Right cardiac atrium (tissue), 5 donors: ENCODE results near the gene ACER2. TPM values are rescaled to one million over a fixed set of nuclear protein-coding genes. Genes with fewer than 3 reads are reported as not detected.

Experiments used
- ATAC-seq, 2 donors: fragments of 200-7000 bp; cut with Tn5 transposase; one replicate each; pipeline versions ENCODE4 v1.8.0 to v1.9.1; 2020; ENCODE audit warnings: moderate library complexity in 2 of 2, mild to moderate bottlenecking in 1 of 2
- DNase-seq, 3 donors: peaks; one replicate each; pipeline ENCODE4 v3.0.0-alpha.2; 2020
- H3K27ac ChIP-seq: one replicate; pipeline ENCODE4 v1.5.1; 2013; ENCODE audit warnings: mild to moderate bottlenecking, low read length, control low read depth, moderate library complexity
- H3K27me3 ChIP-seq: one replicate; pipeline ENCODE4 v1.6.1; 2013; ENCODE audit not compliant: control insufficient read depth, insufficient read depth
- H3K4me1 ChIP-seq: one replicate; pipeline ENCODE4 v1.6.1; 2013; ENCODE audit warnings: low read length; ENCODE audit not compliant: control insufficient read depth, insufficient read depth
- H3K4me3 ChIP-seq: one replicate; pipeline ENCODE4 v1.5.1; 2013; ENCODE audit warnings: low read length, control low read depth
- H3K9me3 ChIP-seq: one replicate; pipeline ENCODE4 v1.6.1; 2013; ENCODE audit warnings: low read length; ENCODE audit not compliant: control insufficient read depth
- WGBS: extraction: QIAGEN DNeasy Blood & Tissue Kit; methylation state at CpG from one replicate; pipeline ENCODE4 v1.1.7; 2013; 5-methylcytosine and 5-hydroxymethylcytosine counted together
- intact Hi-C, 4 donors: fragments of 100-400 bp; cut with DNase I; formaldehyde crosslinking; loops; one replicate each; pipeline versions ENCODE4 v1.11.0 to v1.14.0; 2022 to 2023
- long read RNA-seq, 4 donors: library from polyadenylated mRNA; unstranded; transcript quantifications; one replicate each; pipeline ENCODE4 v2.0.0, GENCODE V29; 2020 to 2021
- polyA plus RNA-seq: library from polyadenylated mRNA; stranded (reverse); fragments of 200-250 nt; gene quantifications from one replicate; pipeline ENCODE4 v1.2.3, GENCODE V29; 2013
- total RNA-seq, 4 donors: library from RNA; stranded (reverse); fragmentation: NEBNext Ultra II Directional; extraction: Animal tissue kit (Norgen Biotek cat#: 25700); gene quantifications; one replicate each; pipeline ENCODE4 v1.2.1, GENCODE V29; 2021
- donor health status: healthy with polysubstance abuse.
- donor health status: DM: no; HTN: yes; CAD: no.
- donor health status: DM: no; HTN: no; CAD: no.
- donor health status: DM: no; HTN: yes; CAD: no; lungs with severe emphysema.
- donor health status: DM: yes; HTN: yes; CAD: no.

Gene ACER2
- total RNA-seq (1 to 10 TPM; 2.3 to 4.8 (median 4.1) TPM), polyA plus RNA-seq (2.9 TPM)
- long read RNA-seq, donor 1, partial matches to known transcripts = 0 of 2 reads
- long read RNA-seq, donor 1, other reads (novel, unspliced or antisense) = 2 of 2 reads
- long read RNA-seq, donor 2 = 0 reads
- long read RNA-seq, donor 3, partial matches to known transcripts = 0 of 3 reads
- long read RNA-seq, donor 3, other reads (novel, unspliced or antisense) = 1 of 3 reads
- long read RNA-seq, donor 4 = 0 reads

GRCh38 chr9:19408693-19409400 is at the start of gene ACER2:
ACER2 (plus strand) TSS chr9:19409009; CDS start chr9:19409085, 76 bp downstream.
- no peaks in the 10 kb centered on the region for H3K9me3 ChIP-seq
- H3K4me1 ChIP-seq = peaks cover 4% of the 10 kb centered on the region
- H3K4me3 ChIP-seq = peak within 1 kb of the TSS; percentile 50
- H3K27ac ChIP-seq = peak within 1 kb of the TSS; percentile 40
- intact Hi-C loops = no loop called here
- no peaks in the 10 kb centered on the region for H3K27me3 ChIP-seq
- DNase-seq (peak; percentile 97 to 99 (median 99)), ATAC-seq (peak; percentile 98 to 99)
- under 1% methylated on average over 61 of the region's 61 CpGs for WGBS

GRCh38 chr9:19369107-19369506 is 39.7 kb upstream of the ACER2 start:
- Histone ChIP-seq H3K4me1 (no peaks in the 10 kb centered on the region), H3K4me3 (no peak overlapping the region), H3K27me3 (no peaks in the 10 kb centered on the region), H3K9me3 (no peaks in the 10 kb centered on the region), H3K27ac (no peak overlapping the region)
- 90% methylated on average over 2 of the region's 2 CpGs for WGBS
- no peak for ATAC-seq
- DNase-seq = no peak
- intact Hi-C loops = loop anchor here in 1 of 4 donors (5.0 kb wide), 1 partner anchor 37 kb away; no protein-coding TSS in a partner anchor

- H3K4me3 ChIP-seq = no peak overlapping the region
- H3K27me3 ChIP-seq = no peaks in the 10 kb centered on the region
- H3K4me1 ChIP-seq = no peaks in the 10 kb centered on the region
- no peaks in the 10 kb centered on the region for H3K9me3 ChIP-seq
- H3K27ac ChIP-seq = no peak overlapping the region
- no peak for ATAC-seq
- intact Hi-C loops = no loop called here
- WGBS = 81% methylated on average over 5 of the region's 5 CpGs
- no peak for DNase-seq
Observed at GRCh38 chr9:19371942-19372341, 36.9 kb upstream of the ACER2 start.

GRCh38 chr9:19372567-19372966 is 36.2 kb upstream of the ACER2 start:
- no peak overlapping the region for H3K4me3 ChIP-seq
- ATAC-seq (no peak), DNase-seq (no peak)
- intact Hi-C loops = no loop called here
- no peaks in the 10 kb centered on the region for H3K4me1 ChIP-seq
- H3K27ac ChIP-seq = no peak overlapping the region
- no peaks in the 10 kb centered on the region for H3K9me3 ChIP-seq
- no peaks in the 10 kb centered on the region for H3K27me3 ChIP-seq
- WGBS = 96% methylated on average over 8 of the region's 8 CpGs

GRCh38 chr9:19373527-19373926 is 35.3 kb upstream of the ACER2 start:
- DNase-seq (no peak), ATAC-seq (no peak)
- Histone ChIP-seq H3K27ac (no peak overlapping the region), H3K4me1 (no peaks in the 10 kb centered on the region), H3K9me3 (no peaks in the 10 kb centered on the region), H3K4me3 (no peak overlapping the region), H3K27me3 (no peaks in the 10 kb centered on the region)
- intact Hi-C loops = no loop called here

- Histone ChIP-seq H3K27me3 (no peaks in the 10 kb centered on the region), H3K27ac (no peak overlapping the region), H3K9me3 (no peaks in the 10 kb centered on the region), H3K4me3 (no peak overlapping the region), H3K4me1 (no peaks in the 10 kb centered on the region)
- intact Hi-C loops = no loop called here
- ATAC-seq (no peak), DNase-seq (no peak)
Observed at GRCh38 chr9:19375538-19375937, 33.3 kb upstream of the ACER2 start.

GRCh38 chr9:19376931-19377330 is 31.9 kb upstream of the ACER2 start:
- ATAC-seq (no peak), DNase-seq (no peak)
- Histone ChIP-seq H3K4me1 (no peaks in the 10 kb centered on the region), H3K27me3 (no peaks in the 10 kb centered on the region), H3K4me3 (no peak overlapping the region), H3K27ac (no peak overlapping the region), H3K9me3 (no peaks in the 10 kb centered on the region)
- 58% methylated on average over 2 of the region's 2 CpGs for WGBS
- intact Hi-C loops = no loop called here

GRCh38 chr9:19378164-19378563 is 30.6 kb upstream of the ACER2 start:
- Histone ChIP-seq H3K4me3 (no peak overlapping the region), H3K27ac (no peak overlapping the region)
- WGBS = 79% methylated on average over 4 of the region's 4 CpGs

GRCh38 chr9:19378647-19379046 is 30.2 kb upstream of the ACER2 start:
- H3K27ac ChIP-seq = no peak overlapping the region
- no peak for ATAC-seq
- H3K4me1 ChIP-seq = no peaks in the 10 kb centered on the region
- intact Hi-C loops = no loop called here
- peak overlapping the region; percentile 76 for H3K4me3 ChIP-seq
- no peak for DNase-seq
- H3K27me3 ChIP-seq = no peaks in the 10 kb centered on the region
- 42% methylated on average over 7 of the region's 7 CpGs for WGBS
- no peaks in the 10 kb centered on the region for H3K9me3 ChIP-seq

More at GRCh38 chr9:19378164-19378563, 30.6 kb upstream of the ACER2 start:
- intact Hi-C loops = no loop called here
- ATAC-seq = no peak
- H3K4me1 ChIP-seq = no peaks in the 10 kb centered on the region
- H3K27me3 ChIP-seq = no peaks in the 10 kb centered on the region
- H3K9me3 ChIP-seq = no peaks in the 10 kb centered on the region
- DNase-seq = peak in 1 of 3 donors; percentile 38

GRCh38 chr9:19379283-19379682 is 29.5 kb upstream of the ACER2 start:
- Histone ChIP-seq H3K4me1 (no peaks in the 10 kb centered on the region), H3K4me3 (peak overlapping the region; percentile 76), H3K27me3 (no peaks in the 10 kb centered on the region), H3K27ac (peak overlapping the region; percentile 30), H3K9me3 (no peaks in the 10 kb centered on the region)
- 7% methylated on average over 12 of the region's 12 CpGs for WGBS
- ATAC-seq (no peak), DNase-seq (no peak)
- intact Hi-C loops = no loop called here

- H3K4me1 ChIP-seq = no peaks in the 10 kb centered on the region
- H3K4me3 ChIP-seq = peak overlapping the region; percentile 76
- no peaks in the 10 kb centered on the region for H3K9me3 ChIP-seq
- H3K27ac ChIP-seq = peak overlapping the region; percentile 78
- WGBS = under 1% methylated on average over 30 of the region's 30 CpGs
- no peaks in the 10 kb centered on the region for H3K27me3 ChIP-seq
- peak; percentile 59 to 68 for ATAC-seq
- DNase-seq = peak in 2 of 3 donors; percentile 53 to 75
- intact Hi-C loops = loop anchor here in 3 of 4 donors (10.0 kb wide), 2 partner anchors 55 to 75 kb away; no protein-coding TSS in a partner anchor
Observed at GRCh38 chr9:19379697-19380046, 29.1 kb upstream of the ACER2 start.
